ENCODE measurements around the gene SYT13. TPM values are rescaled to one million over a fixed set of nuclear protein-coding genes. Genes with fewer than 3 reads are reported as not detected.

Gene SYT13
- total and polyA plus RNA-seq, 11 donors, result 0.61 to 7.5 (median 3.2) TPM

DNA sequence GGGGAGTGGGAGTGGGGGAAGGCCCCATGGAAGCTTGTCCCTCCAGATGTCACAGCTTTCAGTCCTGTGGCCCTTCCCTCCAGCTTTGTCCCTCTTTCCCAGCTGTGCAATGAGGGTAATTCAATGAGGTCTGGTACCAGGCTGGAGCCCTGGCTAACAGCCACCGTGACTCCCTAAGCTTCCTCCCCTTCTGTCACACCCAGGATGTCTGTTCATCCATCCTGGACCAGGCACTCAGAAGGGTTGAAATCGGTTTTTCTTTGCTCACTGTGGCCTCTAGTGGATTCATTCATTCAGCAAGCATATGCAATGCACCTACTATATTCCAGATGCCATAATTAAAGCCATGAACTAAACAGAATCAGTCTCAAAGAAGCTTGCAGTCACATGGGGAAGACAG lies 38.7 kb downstream of the SYT13 start:
- no peaks in the 10 kb centered on the region for H3K36me3 ChIP-seq
- no peak overlapping the region for H3K4me3 ChIP-seq
- no peaks in the 10 kb centered on the region for H3K9me3 ChIP-seq
- peak in 1 of 4 donors; percentile 30 for ATAC-seq
- peaks cover 0 to 8% (median 0%) of the 10 kb centered on the region in 12 donors for H3K4me1 ChIP-seq
- H3K27me3 ChIP-seq, result peaks cover 0 to 5% (median 0%) of the 10 kb centered on the region in 9 donors
- WGBS, 4 donors, result 39 to 59% (median 51%) methylated on average over 2 of the region's 2 CpGs
- intact Hi-C loops (cut with DNase I), result no loop called here
- TF ChIP-seq CTCF (IDR thresholded peaks at IDR 0.05), result peak in 1 of 12 donors; percentile 5
- TF ChIP-seq POLR2A (IDR thresholded peaks at IDR 0.05), result no peak
- no peak for DNase-seq
- H3K27ac ChIP-seq, result no peak overlapping the region

- H3K36me3 ChIP-seq, result no peaks in the 10 kb centered on the region
- no peak overlapping the region for H3K4me3 ChIP-seq
- 94 to 96% (median 95%) methylated on average over 8 of the region's 8 CpGs for WGBS, 4 donors
- ATAC-seq (no peak), DNase-seq (no peak)
- peaks cover 0 to 7% (median 0%) of the 10 kb centered on the region in 12 donors for H3K4me1 ChIP-seq
- no peak for TF ChIP-seq CTCF (IDR thresholded peaks at IDR 0.05)
- no peak for TF ChIP-seq POLR2A (IDR thresholded peaks at IDR 0.05)
- H3K27ac ChIP-seq, result no peak overlapping the region
- intact Hi-C loops (cut with DNase I), result no loop called here
- H3K9me3 ChIP-seq, result no peaks in the 10 kb centered on the region
- no peaks in the 10 kb centered on the region for H3K27me3 ChIP-seq
Measured at GRCh38 chr11:45246241-45246640, 39.9 kb downstream of the SYT13 start.

DNA sequence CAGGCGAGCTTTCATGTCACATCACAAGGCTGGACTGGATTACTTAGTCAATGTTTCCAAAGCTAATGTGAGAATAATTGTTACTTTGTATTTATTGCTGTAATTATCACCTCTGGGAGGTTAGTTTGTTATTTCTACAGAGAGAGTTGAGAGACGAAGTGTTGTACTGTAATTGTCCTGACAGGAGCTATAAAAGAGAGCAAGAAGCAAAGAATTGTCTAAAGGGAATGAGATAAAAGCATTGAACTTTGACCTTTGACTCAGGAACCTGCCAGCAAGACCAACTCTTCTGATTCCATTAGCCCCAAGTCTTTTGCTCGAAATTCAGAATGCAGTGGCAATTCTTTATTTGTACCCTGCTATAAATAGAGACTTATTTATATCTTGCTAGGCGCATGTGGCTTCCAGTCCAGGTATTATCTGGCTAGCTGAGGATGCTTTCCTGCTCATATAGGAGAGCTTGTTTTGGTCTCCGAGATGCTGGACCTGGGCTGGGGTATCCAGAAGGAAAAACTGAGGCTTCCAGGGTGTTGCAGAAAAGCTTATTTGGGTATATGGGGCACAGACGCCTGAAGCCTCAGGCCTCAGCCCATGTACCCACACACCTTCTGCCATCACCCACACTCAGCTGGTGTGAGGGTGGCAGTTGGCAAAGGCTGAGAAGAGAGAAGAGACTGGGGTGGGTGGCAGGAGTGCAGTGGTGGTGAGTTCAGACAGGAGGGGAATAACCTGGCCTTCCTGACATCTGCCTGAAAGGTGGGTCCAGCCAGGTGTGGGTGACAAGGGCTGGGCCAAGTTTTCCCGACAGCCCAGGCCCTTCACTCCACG lies 40.7 kb downstream of the SYT13 start:
- no peaks in the 10 kb centered on the region for H3K9me3 ChIP-seq
- H3K4me1 ChIP-seq, result peaks cover 0 to 7% (median 0%) of the 10 kb centered on the region in 12 donors
- no peaks in the 10 kb centered on the region for H3K36me3 ChIP-seq
- 67 to 78% (median 74%) methylated on average over 8 of the region's 8 CpGs for WGBS, 4 donors
- DNase-seq (no peak), ATAC-seq (peak in 3 of 4 donors; percentile 35 to 43 (median 41))
- H3K27me3 ChIP-seq, result no peaks in the 10 kb centered on the region
- no peak for TF ChIP-seq POLR2A (IDR thresholded peaks at IDR 0.05)
- TF ChIP-seq CTCF (IDR thresholded peaks at IDR 0.05), result no peak
- no peak overlapping the region for H3K27ac ChIP-seq
- intact Hi-C loops (cut with DNase I), result no loop called here
- no peak overlapping the region for H3K4me3 ChIP-seq

- no peak overlapping the region for H3K27ac ChIP-seq
- H3K9me3 ChIP-seq, result peaks cover 0 to 6% (median 0%) of the 10 kb centered on the region in 12 donors
- no peak for ATAC-seq
- H3K4me1 ChIP-seq, result peaks cover 0 to 7% (median 0%) of the 10 kb centered on the region in 12 donors
- H3K4me3 ChIP-seq, result no peak overlapping the region
- no peaks in the 10 kb centered on the region for H3K36me3 ChIP-seq
- WGBS, 4 donors, result 85% methylated on average over 12 of the region's 12 CpGs
- no peak for TF ChIP-seq POLR2A (IDR thresholded peaks at IDR 0.05)
- TF ChIP-seq CTCF (IDR thresholded peaks at IDR 0.05), result no peak
- intact Hi-C loops (cut with DNase I), result loop anchor here in 1 of 10 donors (5.0 kb wide), 1 partner anchor 132 kb away; no protein-coding TSS in a partner anchor
- no peak for DNase-seq
- H3K27me3 ChIP-seq, result no peaks in the 10 kb centered on the region
Measured at GRCh38 chr11:45243967-45244366, 42.2 kb downstream of the SYT13 start.
